Endothelial cell of umbilical vein (primary cell): ENCODE results near the gene KIAA0232. TPM values are rescaled to one million over a fixed set of nuclear protein-coding genes. Genes with fewer than 3 reads are reported as not detected.
"Not testable (repeated sequence)": the region's sequence is repeated elsewhere in the genome, so short reads cannot be mapped to it uniquely, and the experiment has no call there.

Experiments
- BruUV-seq: library from RNA; stranded (reverse); fragments of 400-500 nt; replicated peaks from 2 replicates; lab custom pipeline; 2021; lab: Mats Ljungman, UMichigan
- CTCF ChIA-PET: fragments of 300-600, 350-600 bp; sonication (Branson Sonifier 250); formaldehyde crosslinking; loops from one replicate; lab custom pipeline; 2021; ENCODE audit warnings: antibody characterized with exemption, inconsistent platforms; lab: Charles Lee
- POLR2A ChIA-PET: fragments of 300-600, 350-600 bp; sonication (Branson Sonifier 250); formaldehyde crosslinking; loops from one replicate; lab custom pipeline; 2021; ENCODE audit warnings: antibody characterized with exemption, inconsistent platforms; lab: Charles Lee
- DNase-seq: peaks from one replicate; pipeline ENCODE4 v3.0.0-alpha.2; 2011; ENCODE audit warnings: low read depth, low spot score
- FAIRE-seq: peaks from 2 replicates; lab custom pipeline; 2011; peaks lifted over from hg19 to GRCh38; lab: Jason Lieb, UNC
- H2AFZ ChIP-seq: 2 replicates; pipeline ENCODE4 v1.6.0; 2012; ENCODE audit warnings: low read depth, low read length, control low read depth, inconsistent platforms
- H3K27ac ChIP-seq: 2 replicates; pipeline ENCODE4 v1.5.1; 2011; ENCODE audit warnings: low read depth, mild to moderate bottlenecking, control low read depth, low read length, moderate library complexity; ENCODE audit not compliant: insufficient read depth
- H3K27me3 ChIP-seq, 2 experiments: 2 replicates each; pipeline versions ENCODE4 v1.6.0 to v1.6.1; 2011; ENCODE audit warnings: low read length in 2 of 2, mixed read lengths in 1 of 2; ENCODE audit not compliant: control insufficient read depth in 2 of 2, insufficient read depth in 2 of 2
- H3K36me3 ChIP-seq, 2 experiments: 2 replicates in 1 of 2; 3 replicates in 1 of 2; pipeline ENCODE4 v1.5.1; 2011; ENCODE audit warnings: low read length in 2 of 2, mild to moderate bottlenecking in 1 of 2, moderate library complexity in 1 of 2; ENCODE audit not compliant: control insufficient read depth in 2 of 2, insufficient read depth in 2 of 2; ENCODE audit errors: extremely low read depth in 1 of 2
- H3K4me1 ChIP-seq: 3 replicates; pipeline ENCODE4 v1.5.1; 2011; ENCODE audit warnings: mild to moderate bottlenecking, low read length; ENCODE audit not compliant: control insufficient read depth, insufficient read depth; ENCODE audit errors: extremely low read depth
- H3K4me2 ChIP-seq: 2 replicates; pipeline ENCODE4 v1.6.1; 2011; ENCODE audit warnings: low read length, control low read depth, mixed read lengths; ENCODE audit not compliant: insufficient read depth
- H3K4me3 ChIP-seq, 3 experiments: fragments of 200-600 bp in 1 of 3; sonication (generic), shearing (Covaris generic) in 1 of 3; replicated peaks in 1 of 3; 2 replicates each; pipeline ENCODE4 v1.5.1; 2011 to 2016; ENCODE audit warnings: control low read depth in 3 of 3, low read length in 3 of 3, mild to moderate bottlenecking in 2 of 3, inconsistent platforms in 1 of 3, low read depth in 1 of 3, moderate library complexity in 1 of 3; ENCODE audit not compliant: insufficient read depth in 1 of 3
- H3K79me2 ChIP-seq: 2 replicates; pipeline ENCODE4 v1.6.0; 2012; ENCODE audit warnings: low read length, inconsistent platforms; ENCODE audit not compliant: control insufficient read depth, insufficient read depth
- H3K9ac ChIP-seq: replicated peaks from 2 replicates; pipeline ENCODE3; 2011; ENCODE audit warnings: low read length, control low read depth; ENCODE audit not compliant: insufficient read depth; ENCODE audit errors: extremely low read depth
- H3K9me1 ChIP-seq: replicated peaks from 3 replicates; pipeline ENCODE4 v1.6.0; 2011; ENCODE audit warnings: mild to moderate bottlenecking, low read length; ENCODE audit not compliant: control insufficient read depth, insufficient read depth; ENCODE audit errors: extremely low read depth
- H3K9me3 ChIP-seq: replicated peaks from 2 replicates; pipeline ENCODE4 v1.5.1; 2012; ENCODE audit warnings: low read length, inconsistent platforms; ENCODE audit not compliant: control insufficient read depth, insufficient read depth
- H4K20me1 ChIP-seq: replicated peaks from 2 replicates; pipeline ENCODE3; 2011; ENCODE audit warnings: mild to moderate bottlenecking, low read length; ENCODE audit not compliant: control insufficient read depth, insufficient read depth; ENCODE audit errors: extremely low read depth
- CTCF ChIP-seq, 2 donors: IDR thresholded peaks; 1 replicate in 1 of 2; 2 replicates in 1 of 2; pipeline ENCODE4 v1.5.1; 2011; ENCODE audit warnings: low read length in 2 of 2, mild to moderate bottlenecking in 2 of 2, moderate library complexity in 2 of 2, control low read depth in 1 of 2, inconsistent platforms in 1 of 2, low read depth in 1 of 2; ENCODE audit not compliant: insufficient read depth in 1 of 2; ENCODE audit errors: extremely low read depth in 1 of 2
- EZH2 ChIP-seq: IDR thresholded peaks from 2 replicates; pipeline ENCODE4 v1.6.1; 2012; ENCODE audit warnings: borderline replicate concordance, low read depth, mild to moderate bottlenecking, moderate library complexity, low read length, inconsistent platforms; ENCODE audit not compliant: severe bottlenecking
- FOS ChIP-seq: IDR thresholded peaks from 2 replicates; pipeline ENCODE4 v1.6.1; 2011; ENCODE audit warnings: mild to moderate bottlenecking, low read length, moderate library complexity, borderline replicate concordance; ENCODE audit not compliant: insufficient read depth
- GATA2 ChIP-seq: IDR thresholded peaks from 2 replicates; pipeline ENCODE4 v1.7.0; 2011; ENCODE audit warnings: low read depth, mild to moderate bottlenecking, moderate library complexity, mixed read lengths, low read length; ENCODE audit not compliant: insufficient read length, insufficient read depth
- JUN ChIP-seq: IDR thresholded peaks from 2 replicates; pipeline ENCODE4 v1.6.1; 2011; ENCODE audit warnings: borderline replicate concordance, low read depth; ENCODE audit not compliant: insufficient read length, insufficient read depth
- MYC ChIP-seq: IDR thresholded peaks from one replicate; pipeline ENCODE4 v1.6.1; 2011; ENCODE audit warnings: mild to moderate bottlenecking, low read depth, low read length
- POLR2A ChIP-seq: IDR thresholded peaks from 2 replicates; pipeline ENCODE4 v1.6.1; 2012; ENCODE audit warnings: low read depth, mild to moderate bottlenecking, control low read depth, low read length
- POLR2AphosphoS5 ChIP-seq: IDR thresholded peaks from 2 replicates; pipeline ENCODE4 v1.6.1; 2012; ENCODE audit warnings: low read depth, mild to moderate bottlenecking, control low read depth, low read length, moderate library complexity; ENCODE audit not compliant: insufficient read depth
- dilution Hi-C: fragments of 300-500 bp; cut with MboI; formaldehyde crosslinking; loops from one replicate; pipeline ENCODE4 v1.15.0; 2019; ENCODE audit warnings: low sequenced_read_pairs; ENCODE audit not compliant: extremely low pct_ligation_motif_present
- intact Hi-C: fragments of 100-400 bp; cut with micrococcal nuclease; formaldehyde crosslinking; loops from one replicate; pipeline ENCODE4 v1.10.0; 2022
- polyA plus RNA-seq, 4 experiments: library from polyadenylated mRNA; depleted of rRNA in 3 of 4; stranded (reverse) in 3 of 4; unstranded in 1 of 4; fragments of >200 nt; gene quantifications; 2 replicates each; pipeline versions ENCODE4 v1.2.1 to v1.2.3, GENCODE V29; 2011 to 2012; ENCODE audit warnings: missing spikeins in 1 of 4
- total RNA-seq: library from RNA; stranded (reverse); gene quantifications from 2 replicates; pipeline ENCODE4 v1.2.3, GENCODE V29; 2021
- TF ChIP-seq, protein P1 (sequence below): IDR thresholded peaks from 2 replicates; pipeline ENCODE4 v1.6.1; 2011; ENCODE audit not compliant: insufficient read depth, insufficient read length

KIAA0232 gene
- total and polyA plus RNA-seq, 2 donors (not counting 3 experiments of a cell fraction or from before 2014, with no cell fraction given) = 5.3 to 18.4 TPM

- peaks cover 10% of the 10 kb centered on the region for H3K4me1 ChIP-seq
- peaks cover 85% of the 10 kb centered on the region for H3K79me2 ChIP-seq
- FAIRE-seq = no peak
- H3K9me3 ChIP-seq = no peaks in the 10 kb centered on the region
- no peaks in the 10 kb centered on the region for H3K9me1 ChIP-seq
- DNase-seq = no peak
- ChIA-PET CTCF (no interaction called here), POLR2A (no interaction called here)
- H3K9ac ChIP-seq = no peak overlapping the region
- no peak overlapping the region for H3K4me3 ChIP-seq
- H2AFZ ChIP-seq = no peak overlapping the region
- TF ChIP-seq EZH2 (no peak), MYC (no peak), JUN (no peak), POLR2AphosphoS5 (no peak), GATA2 (no peak), CTCF (IDR thresholded peaks at IDR 0.05; ENCODE audit: extremely low read depth in 1 of 2, insufficient read depth in 1 of 2, low read depth in 1 of 2, low read length in 2 of 2) (no peak), FOS (no peak), POLR2A (no peak)
- TF ChIP-seq, protein P1, sequence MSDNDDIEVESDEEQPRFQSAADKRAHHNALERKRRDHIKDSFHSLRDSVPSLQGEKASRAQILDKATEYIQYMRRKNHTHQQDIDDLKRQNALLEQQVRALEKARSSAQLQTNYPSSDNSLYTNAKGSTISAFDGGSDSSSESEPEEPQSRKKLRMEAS = no peak
- peaks cover 7% of the 10 kb centered on the region for H4K20me1 ChIP-seq
- peaks cover 0 to 2% of the 10 kb centered on the region in 2 experiments for H3K36me3 ChIP-seq
- BruUV-seq = no TSS peak
- dilution Hi-C loops (no loop called here), intact Hi-C loops (loop anchor here (10.0 kb wide), 1 partner anchor 257 kb away; the partner anchor contains the start of gene TADA2B)
- H3K27ac ChIP-seq = no peak overlapping the region
- no peak overlapping the region for H3K4me2 ChIP-seq
- H3K27me3 ChIP-seq = no peaks in the 10 kb centered on the region
These were observed 5.6 kb downstream of the KIAA0232 start for GRCh38 chr4:6788123-6788522.

GRCh38 chr4:6791245-6791644 lies 8.7 kb downstream of the KIAA0232 start:
- DNase-seq, dilution Hi-C loops: not testable (repeated sequence)

GRCh38 chr4:6791796-6792195 lies 9.3 kb downstream of the KIAA0232 start:
- BruUV-seq, H2AFZ ChIP-seq, DNase-seq, H3K27ac ChIP-seq, intact Hi-C loops, H3K9ac ChIP-seq, H4K20me1 ChIP-seq, dilution Hi-C loops, H3K4me1 ChIP-seq, H3K9me1 ChIP-seq, POLR2A ChIA-PET, H3K4me2 ChIP-seq, H3K9me3 ChIP-seq, H3K27me3 ChIP-seq, H3K4me3 ChIP-seq, FAIRE-seq, H3K36me3 ChIP-seq: not testable (repeated sequence)
- H3K79me2 ChIP-seq = peaks cover 87% of the 10 kb centered on the region
- CTCF ChIA-PET = interaction anchor here (0.6 kb wide), 1 partner anchor 15 kb away, joined by 3 read pairs; no protein-coding TSS in a partner anchor

More at GRCh38 chr4:6791245-6791644, 8.7 kb downstream of the KIAA0232 start:
- BruUV-seq, H3K9me3 ChIP-seq, H3K9me1 ChIP-seq, FAIRE-seq, H3K4me3 ChIP-seq, H3K36me3 ChIP-seq, POLR2A ChIA-PET, H2AFZ ChIP-seq, H3K4me2 ChIP-seq, H4K20me1 ChIP-seq, H3K4me1 ChIP-seq, H3K27ac ChIP-seq, H3K9ac ChIP-seq, intact Hi-C loops, H3K27me3 ChIP-seq: not testable (repeated sequence)
- peaks cover 87% of the 10 kb centered on the region for H3K79me2 ChIP-seq
- CTCF ChIA-PET = interaction anchor here (0.6 kb wide), 1 partner anchor 44 kb away, joined by 3 read pairs; no protein-coding TSS in a partner anchor
